NCI-H1930 (cell line): ENCODE measurements around the gene LEMD2.

Experiments used
- DNase-seq, 2 experiments: peaks; one replicate each; lab custom pipeline; 2025; lab: John Stamatoyannopoulos, UW

The LEMD2 gene

DNA sequence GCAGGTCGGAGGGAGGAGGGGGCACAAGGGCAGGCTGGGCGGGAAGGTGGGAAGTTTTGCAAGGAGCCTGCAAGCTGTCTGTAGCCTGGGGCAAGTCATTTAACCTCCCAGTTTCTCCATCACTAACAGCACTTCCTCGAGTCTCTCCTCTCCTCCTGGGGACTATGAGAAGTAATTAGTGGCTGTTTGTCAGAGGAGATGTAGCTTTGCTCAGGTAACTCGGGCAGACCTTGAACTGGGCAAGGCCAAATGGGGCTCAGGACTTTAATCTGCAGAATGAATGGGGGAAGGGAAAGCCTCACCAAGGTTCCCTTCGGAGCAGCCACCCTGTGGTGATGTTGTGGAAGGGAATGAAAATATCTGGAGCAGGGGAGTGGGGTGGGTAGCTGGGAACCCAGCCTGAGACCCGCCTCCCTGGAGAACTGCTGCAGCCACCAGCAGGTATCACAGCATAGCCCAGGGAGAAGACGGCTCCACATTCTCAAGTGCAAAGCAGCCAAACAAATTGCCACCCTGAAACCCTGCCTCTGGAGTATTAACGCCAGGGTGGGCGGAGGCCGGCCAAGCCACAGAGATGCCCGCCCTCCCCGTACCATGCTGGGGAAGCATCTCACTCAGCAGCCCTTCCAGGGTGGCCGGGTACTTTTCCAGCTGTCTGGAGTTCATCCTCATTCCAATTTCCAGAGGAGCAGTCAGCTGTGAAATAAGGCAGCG is 6.1 kb upstream of the LEMD2 start:
- DNase-seq: no peak

DNA sequence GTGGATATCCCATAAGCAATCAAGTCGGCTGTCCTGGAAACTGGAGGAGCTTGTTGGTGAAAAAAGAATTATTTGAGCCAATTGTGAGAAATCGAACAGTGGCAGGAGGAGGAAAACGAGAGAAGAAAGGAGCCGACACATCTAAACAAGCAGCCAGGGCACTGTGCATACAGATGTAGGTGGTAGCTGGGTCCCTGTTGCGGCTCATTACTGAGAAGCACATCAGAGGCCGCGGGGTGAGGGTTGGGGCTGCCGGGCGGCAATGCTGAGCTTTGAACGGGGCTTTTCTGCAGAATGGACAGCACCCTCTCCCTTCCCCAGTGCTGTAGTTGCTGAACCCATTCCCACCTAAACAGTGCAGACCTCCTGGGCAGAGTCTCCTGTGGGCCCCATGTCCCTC is 4.1 kb upstream of the LEMD2 start:
- DNase-seq: no peak

DNA sequence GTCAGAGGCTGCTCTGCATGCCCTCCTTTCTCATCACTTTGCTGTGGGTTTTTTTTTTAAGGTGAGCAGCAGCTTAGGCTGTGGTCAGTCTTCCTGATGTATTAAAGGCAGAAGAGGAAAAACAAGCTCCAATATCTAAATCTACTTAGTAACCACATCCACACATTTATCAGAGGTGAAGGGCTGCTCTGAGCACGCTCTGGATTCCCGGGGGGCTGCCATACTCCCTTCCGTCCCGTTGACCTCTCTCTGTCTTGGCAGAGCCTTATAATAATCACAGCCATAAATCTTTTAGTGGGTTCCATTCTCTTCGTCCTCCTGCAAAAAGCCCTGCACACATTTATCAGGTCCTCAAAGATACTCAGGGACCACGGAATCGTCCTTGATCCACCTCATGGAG is 2.7 kb upstream of the LEMD2 start:
- no peak for DNase-seq

DNA sequence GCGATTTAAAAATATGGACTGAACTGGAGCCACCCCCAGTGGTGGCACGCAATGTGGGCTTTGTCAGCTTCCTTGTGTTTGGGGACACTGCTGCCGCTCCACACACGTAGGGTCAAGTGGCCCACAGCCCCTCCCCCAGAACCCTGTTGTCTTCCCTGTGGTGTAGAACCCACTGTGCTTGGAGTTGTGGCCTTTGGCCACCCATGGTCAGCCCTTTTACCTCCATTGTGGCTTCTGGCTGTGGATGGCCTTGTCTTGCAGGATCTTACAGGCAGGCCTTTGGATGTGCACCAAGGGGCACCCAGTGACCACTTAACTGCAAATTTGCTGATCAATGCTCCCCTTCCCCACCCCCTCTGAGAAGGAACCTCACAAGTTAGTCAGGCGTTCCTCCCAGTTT is 2.0 kb upstream of the LEMD2 start:
- DNase-seq: no peak

DNA sequence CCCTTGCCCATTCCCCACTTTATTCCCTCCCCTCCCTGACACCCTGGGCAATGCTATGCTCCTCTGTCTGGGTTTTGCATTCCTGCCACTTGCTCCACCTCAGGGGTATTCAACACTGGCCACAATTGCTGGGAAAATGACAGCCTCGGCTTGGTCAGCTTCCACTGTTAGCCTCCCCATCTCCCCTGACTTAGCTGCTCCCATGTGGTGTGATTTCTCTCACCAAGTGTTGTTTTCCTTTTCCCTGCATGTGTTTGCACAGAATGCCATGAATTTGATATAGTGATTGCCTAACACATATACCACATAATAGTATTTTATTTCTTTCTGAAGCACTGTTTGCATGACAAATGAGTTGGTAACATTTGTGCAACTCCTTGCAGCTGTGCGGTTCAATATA is 1.4 kb upstream of the LEMD2 start:
- no peak for DNase-seq

DNA sequence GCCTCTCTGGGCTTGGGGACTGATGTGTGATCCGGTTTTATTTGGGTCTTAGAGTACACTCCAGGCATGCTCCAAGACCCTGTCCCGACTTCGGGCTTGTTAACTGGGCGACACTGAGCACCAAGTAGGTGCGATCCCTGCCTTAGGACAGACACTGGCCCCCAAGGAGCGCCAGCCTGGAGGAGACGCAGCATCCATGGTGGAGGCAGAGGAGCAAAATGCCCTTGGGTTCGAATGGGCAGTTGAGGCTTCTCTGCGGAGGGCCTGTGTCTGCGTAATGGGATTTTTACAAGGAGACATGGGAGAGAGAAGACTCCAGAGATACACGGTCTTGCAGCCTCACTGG is 593 bp upstream of the LEMD2 start:
- no peak for DNase-seq

DNA sequence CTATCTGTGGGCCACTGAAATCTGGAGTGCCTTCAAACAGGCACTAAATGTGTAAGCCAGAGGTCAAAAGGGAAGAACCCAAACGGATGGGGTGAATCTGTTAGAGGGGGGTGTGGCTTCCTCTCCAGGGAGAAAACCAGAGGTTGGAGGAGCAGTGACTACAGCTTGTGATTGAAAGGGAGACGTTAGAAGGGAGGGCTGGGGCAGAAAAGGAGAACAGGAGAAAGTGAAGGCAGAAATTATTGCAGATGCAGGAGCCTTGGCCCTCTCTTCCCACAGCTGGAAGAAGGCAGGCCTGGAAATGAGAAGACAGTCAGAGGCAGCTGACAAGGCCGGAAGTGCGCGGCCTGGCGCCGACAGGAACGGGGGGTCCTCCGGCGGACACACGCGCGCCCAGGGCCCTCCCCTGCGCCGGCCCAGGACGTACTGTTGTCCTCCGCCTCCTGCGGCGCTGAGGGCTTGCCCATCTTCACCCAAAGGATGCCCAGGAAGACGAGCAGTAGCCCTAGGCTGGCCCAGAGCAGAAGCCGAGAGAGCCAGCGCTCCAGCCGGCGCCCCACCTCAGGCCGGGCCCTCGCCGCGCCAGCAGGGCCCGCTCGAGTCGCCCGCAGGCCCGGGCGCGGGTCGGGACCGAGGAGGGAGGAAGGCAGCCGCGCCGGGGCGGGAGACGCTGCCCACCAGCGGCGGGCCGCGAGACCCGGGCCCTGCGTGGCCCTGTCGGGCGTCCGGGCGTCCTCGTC is 806 bp downstream of the LEMD2 start:
- DNase-seq: no peak

DNA sequence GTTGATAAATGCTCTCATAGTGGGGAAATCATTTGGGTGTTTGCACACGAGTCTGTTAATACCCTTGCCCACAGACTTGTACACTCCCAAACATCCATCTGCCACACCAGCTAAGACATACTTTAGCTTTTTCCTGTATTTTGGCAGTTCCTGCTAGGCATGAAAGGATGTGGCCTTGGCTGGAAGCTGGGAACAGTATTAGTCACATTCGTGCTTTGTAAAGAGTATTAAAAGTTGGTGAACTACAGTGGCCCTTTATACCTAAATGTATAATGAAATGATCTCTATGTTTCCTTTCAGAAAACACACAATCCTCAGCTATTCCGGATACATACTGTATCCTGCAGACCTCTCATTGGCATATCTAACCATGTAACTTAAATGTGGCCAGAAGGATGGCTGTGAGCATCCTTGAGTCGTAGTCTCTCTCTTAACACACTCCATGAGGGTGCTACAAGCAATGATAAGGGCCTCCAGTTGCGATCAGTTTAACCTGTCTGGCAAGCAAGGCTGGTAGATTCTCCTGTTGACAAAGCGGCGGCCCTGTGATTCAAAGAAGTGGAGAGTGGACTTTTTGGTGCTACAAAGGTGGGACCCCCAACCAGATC is 1.5 kb downstream of the LEMD2 start:
- DNase-seq: no peak

DNA sequence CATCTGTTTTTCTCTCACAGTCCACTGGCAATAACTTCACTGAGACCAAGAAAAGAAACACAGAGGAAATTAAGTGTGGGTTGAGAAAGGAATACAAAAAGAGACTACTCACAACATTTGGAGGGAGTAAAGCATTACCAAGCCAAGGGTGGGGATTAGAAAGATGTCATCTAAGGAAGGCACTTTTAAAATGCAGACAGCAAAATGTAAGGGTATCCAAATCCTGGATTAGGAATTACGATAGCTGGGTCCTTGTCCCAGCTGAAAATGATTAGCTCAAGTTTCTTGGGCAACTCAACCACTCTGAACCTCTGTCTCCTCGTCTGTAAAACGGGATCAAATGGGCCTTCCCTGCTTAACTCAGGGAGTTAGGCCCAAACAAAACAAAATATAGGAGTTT is 2.2 kb downstream of the LEMD2 start:
- no peak for DNase-seq

DNA sequence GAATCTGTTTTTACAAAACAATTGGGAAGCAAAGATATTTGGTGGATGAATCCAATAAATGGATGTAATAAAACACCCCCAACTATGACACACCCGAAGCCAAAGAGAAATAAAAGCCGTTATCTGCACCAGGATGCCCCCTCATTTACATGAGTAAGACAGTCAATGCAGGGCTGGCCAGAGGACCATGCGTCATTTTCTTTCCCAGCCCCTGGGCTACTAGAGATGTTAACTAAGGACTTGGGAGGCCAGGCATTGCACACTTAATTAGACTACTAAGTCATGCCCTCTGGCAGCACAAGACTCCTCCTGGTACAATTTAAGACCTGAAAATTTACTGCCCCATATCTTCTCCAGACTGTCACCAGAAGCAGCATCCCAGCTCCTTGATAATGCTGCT is 3.2 kb downstream of the LEMD2 start:
- DNase-seq: no peak

DNA sequence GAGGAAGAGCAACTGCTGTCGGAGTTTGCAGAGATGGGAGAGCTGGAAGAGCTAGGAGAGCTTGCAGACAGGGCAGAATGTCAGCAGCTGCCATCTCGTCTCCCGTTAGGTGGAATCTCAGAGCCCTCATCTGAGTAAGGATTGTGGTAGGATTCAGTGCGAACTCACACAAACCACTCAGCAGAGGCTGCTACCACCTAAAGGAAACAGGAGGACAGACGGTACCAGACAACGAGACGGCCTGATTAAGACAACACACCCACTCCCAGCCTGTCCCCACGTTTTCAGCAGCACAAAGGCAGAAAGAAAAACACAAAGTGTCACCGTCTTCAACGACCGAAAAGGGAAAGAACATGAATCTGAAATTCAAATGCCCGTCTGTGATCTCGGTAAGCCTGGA is 4.1 kb downstream of the LEMD2 start:
- no peak for DNase-seq

DNA sequence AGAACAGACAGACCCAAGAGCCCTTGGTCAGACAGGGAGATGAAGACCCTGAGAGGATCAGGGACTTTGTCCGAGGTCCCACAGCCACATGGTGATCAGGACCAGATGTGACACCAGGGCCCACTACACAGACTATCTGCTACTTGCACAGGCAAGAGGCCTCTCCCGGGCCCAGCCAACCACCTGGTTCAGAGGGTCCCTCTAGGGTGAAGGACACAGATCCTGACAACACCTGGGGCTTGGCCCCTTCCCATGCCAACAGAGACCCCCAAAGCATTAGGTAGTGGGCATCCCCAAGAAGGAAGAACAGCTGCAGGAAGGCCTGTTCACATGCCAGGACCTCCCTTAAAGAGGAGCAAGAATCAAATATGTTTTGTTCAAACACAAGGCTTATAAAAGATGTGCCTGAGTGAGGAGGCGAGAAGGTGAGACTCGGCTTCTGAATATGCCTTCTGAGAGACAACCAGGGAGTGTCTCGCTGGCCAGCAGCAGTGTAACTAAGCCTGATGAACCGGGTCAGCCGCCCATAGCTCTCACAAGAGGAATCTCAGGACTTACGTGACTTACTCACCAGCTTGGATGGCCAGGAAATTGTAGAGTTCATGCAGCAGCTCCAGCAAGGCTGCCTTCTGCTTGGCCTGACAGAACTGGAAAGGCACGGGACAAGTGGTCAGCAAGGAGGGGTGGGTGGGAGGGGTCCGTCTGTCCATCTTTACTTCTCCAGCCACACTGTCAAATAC is 5.0 kb downstream of the LEMD2 start:
- DNase-seq: no peak

DNA sequence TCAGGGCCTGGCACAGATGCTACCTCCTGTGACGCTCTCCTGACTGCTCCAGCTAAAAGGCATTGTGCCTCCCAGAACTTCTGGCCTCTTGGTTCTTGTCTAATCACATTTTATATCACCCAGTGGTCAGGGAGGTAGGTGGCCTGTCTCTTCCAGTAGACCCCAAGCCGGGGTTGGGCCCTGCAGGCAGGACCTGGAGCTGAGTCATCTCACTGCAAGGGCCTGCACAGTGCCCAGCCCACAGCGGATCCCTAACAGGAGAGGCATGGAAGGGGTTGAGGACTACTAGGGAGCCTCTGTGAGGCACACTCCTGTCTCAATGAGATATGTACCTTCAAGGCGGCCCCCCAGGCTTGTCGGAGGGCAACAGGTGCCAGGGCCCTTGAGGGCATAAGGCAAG is 6.4 kb downstream of the LEMD2 start:
- DNase-seq: no peak

DNA sequence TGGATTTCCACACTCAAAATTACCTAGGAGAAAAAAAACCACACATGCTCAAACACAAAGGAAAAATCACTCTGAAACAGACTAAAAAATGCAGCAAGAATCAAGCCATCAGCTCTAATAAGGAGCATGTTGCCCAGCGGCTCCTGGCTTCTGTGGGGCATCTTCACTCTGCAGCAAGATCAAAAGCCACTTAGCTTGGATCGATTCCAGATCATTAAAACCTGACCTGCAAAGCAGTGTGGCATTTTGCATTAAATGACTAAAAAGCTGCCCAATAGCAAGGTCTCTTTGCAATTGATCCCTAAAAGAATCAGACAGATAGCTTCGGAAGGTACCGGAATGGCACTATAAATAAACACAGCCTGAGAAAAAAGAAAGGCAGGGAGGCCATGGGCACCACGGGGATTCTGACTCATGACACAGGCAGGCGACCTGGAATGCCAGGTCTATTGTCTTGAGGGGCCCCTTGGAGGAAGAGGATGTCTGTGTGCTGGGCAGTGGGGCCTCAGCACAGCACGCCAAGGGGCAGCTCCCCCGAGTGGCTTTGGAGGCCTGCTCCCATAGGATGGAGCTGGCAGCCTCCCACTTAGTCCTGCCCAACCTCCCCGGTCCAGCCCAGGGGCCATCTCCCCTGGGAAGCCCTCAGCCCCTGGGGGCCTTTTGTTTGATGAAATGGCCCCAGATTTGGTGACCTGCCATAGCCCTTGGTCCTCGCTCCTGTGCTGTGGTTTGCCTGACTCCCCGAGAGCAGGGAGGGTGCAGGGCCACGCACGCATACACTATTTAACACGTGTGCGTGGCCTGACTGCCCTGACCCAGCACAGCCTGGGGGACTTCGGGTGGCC is 7.6 kb downstream of the LEMD2 start:
- no peak for DNase-seq

DNA sequence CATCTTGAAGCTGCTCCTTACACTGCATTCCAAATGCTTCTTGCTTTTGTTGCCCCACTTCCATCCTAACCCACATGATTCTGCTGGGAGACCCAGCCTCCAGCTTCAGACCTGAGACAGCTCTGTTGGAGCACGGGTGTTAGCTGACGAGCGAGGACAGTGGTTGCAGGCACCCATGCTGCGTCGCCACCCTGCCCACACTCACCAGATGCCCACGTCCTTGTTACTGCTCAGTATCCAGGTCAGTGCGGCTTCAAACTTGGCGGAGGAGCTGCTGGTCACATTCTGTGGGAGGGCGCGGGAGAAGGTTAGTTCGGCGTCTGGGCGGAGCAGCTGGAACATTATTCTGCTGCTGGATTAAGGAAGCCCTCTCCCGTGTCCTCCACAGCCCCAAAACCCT is 9.0 kb downstream of the LEMD2 start:
- DNase-seq: no peak

DNA sequence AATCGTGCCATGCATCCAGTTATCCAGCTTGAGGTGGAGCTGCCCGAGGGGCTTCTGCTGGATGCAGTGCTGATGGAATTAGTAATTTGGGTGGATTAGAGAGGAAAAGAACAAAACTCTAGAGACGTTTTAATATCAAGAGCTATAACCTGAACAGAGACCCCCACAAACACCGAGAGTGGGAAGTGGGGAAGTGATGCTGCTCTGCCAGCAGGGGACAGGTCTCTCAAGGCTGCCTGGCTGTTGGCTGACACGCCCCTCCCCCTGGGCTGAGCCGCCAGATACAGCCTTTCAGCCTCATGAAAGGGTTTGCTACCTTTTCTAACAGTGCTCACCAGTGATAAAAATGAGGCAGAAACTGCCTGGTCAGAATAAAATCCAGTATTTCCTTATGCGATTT is 9.6 kb downstream of the LEMD2 start:
- DNase-seq: no peak

DNA sequence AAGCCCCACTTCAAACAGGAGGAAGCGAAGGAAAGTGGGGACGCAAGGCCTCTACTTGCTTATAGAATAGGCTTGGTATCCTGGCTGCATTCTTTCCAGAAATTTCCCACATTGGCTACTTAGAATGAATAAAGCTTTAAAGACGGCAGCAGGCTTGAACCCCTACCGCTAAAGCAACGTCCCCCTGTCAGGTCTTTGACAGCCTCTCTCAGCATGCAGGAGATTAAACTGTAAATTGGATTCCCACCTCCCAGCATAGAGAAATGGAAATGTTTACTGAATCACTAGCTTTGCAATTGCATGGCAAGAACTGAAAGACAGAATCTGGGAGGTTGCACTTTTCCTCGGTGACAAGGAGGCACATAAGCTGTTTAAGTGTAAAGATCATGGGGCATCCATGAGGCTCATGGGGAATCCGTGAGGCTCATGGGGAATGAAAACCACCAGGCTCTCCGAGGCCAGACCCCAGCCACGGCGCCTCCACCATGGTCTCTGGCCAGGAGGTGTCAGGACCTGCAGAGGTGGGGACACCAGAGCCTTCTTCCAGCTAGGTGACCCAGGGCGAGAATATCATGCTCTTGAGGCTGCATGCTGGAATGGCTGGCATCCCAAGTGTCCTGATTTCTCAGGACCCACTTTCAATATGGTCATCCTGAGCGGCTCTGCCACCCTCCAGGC is 10.3 kb downstream of the LEMD2 start:
- no peak for DNase-seq

DNA sequence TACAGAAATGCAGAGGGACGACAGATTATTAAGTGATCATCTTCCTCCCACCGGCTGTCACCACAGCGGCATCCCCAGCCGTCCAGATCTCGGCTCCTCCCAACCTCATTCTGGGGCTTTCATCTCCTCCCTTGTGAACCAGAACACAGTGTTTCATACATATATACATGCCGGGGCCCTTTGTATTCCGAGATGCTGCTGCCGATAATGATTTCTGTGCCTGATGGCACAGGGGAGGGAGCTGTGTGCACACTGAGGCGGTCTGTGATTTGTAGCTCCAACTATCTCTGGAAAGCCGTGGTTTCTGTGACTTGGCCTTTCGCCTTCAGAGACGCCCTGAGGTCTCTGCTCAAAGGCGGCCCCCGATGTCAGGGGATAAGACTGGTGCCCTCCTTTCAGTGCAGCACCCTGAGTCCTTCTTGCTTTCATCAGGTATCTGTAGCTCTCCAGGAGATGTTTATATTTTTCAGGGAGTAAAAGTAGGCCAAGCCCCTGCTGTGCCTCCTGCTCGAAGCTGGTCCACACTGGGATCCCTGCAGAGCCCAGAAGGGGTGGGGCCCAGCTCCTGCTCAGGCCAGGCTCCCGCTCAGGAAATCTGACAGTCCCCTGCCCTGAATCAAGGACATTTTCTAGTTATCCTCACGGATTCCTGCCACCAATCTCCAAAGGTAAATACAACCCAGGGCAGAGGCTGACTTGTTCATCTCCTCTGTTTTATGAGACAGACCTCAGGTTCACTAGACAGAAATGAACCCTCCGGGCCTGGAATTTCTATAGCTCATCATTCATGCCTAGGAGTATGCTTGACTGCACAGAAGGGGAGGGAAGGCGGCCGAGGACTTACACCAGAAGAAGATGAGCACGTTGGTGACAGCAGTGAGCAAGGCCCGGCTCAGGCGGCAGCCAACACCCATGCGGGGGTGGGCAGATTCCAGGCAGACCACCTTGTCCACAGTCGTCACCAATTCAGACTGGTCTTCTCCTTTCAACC is 11.2 kb downstream of the LEMD2 start:
- no peak for DNase-seq

DNA sequence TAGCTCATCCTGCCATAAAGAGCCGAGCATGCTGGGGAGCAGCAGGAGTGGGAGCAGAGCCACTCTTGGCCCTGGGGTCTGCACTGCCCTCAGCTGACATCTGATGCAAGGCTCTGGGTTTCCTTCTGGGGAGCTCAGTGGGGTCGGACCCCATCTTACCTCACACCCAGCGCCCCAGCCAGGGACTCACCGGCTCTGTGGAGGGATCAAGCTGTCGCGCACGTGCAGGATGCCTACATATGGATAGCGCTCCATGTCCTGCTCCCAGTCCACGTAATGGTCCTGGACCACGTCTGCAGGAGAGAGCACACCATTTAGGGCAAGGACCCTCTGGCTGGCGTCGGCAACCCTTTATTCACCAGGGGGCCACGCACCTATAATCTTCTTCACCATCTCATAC is 12.2 kb downstream of the LEMD2 start:
- DNase-seq: no peak

DNA sequence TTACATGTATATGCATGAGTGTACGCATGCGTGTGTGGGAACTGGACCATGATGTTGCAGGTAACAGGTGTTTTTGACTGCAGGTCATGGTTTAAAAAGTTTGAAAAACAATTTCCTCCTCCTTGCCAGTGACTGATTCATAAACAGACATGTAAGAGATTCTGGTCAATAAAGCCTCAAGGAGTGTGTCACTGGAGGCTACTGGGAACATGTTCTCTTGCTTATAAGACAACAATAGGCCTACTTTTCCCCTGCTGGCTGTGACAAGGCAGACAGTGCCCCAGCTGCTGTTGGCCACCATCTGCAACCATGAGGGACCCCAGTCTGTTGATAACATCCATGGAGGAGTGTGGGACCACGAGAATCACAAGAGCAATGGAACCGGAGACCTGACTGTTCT is 12.7 kb downstream of the LEMD2 start:
- no peak for DNase-seq
